Activated CD4-positive, alpha-beta T cell treated with anti-CD3 and anti-CD28 coated beads, Interleukin-2, amount 10 ng/mL, durations not matched to agents 24 days and 14 days (primary cell): Measurements from ENCODE around the gene CLCN1. TPM values are rescaled to one million over a fixed set of nuclear protein-coding genes. Genes with fewer than 3 reads are reported as not detected.
A peak's percentile ranks its signal among the peaks of the same experiment; 100 is the strongest.

ENCODE experiments used
- DNase-seq: peaks from one replicate; pipeline ENCODE4 v3.0.0; 2022
- H3K27ac Mint-ChIP-seq: one replicate; pipeline ENCODE4 v1.8.0; 2022; ENCODE audit warnings: mild to moderate bottlenecking, mixed read lengths
- H3K27me3 Mint-ChIP-seq: one replicate; pipeline ENCODE4 v1.8.0; 2022; ENCODE audit warnings: mixed read lengths
- H3K36me3 Mint-ChIP-seq: one replicate; pipeline ENCODE4 v1.8.0; 2022; ENCODE audit warnings: low read depth, mild to moderate bottlenecking, mixed read lengths
- H3K4me1 Mint-ChIP-seq: one replicate; pipeline ENCODE4 v1.8.0; 2021; ENCODE audit warnings: mixed read lengths
- H3K4me3 Mint-ChIP-seq: one replicate; pipeline ENCODE4 v1.8.0; 2022; ENCODE audit warnings: mild to moderate bottlenecking, moderate library complexity, mixed read lengths
- H3K9me3 Mint-ChIP-seq: one replicate; pipeline ENCODE4 v1.8.0; 2021; ENCODE audit warnings: mixed read lengths
- intact Hi-C: fragments of 100-400 bp; cut with micrococcal nuclease; formaldehyde crosslinking; loops from one replicate; pipeline ENCODE4 v1.15.1; 2023
- total RNA-seq: library from RNA; stranded (reverse); gene quantifications from 2 replicates; pipeline ENCODE4 v1.2.3, GENCODE V29; 2022

The CLCN1 gene
- total RNA-seq, 1 donor from 2014 or later = not detected

- Mint-ChIP-seq H3K27ac (no peak overlapping the region), H3K36me3 (peaks cover 92% of the 10 kb centered on the region), H3K27me3 (no peaks in the 10 kb centered on the region), H3K9me3 (no peaks in the 10 kb centered on the region), H3K4me1 (peaks cover 67% of the 10 kb centered on the region), H3K4me3 (no peak overlapping the region)
- intact Hi-C loops = loop anchor here (2.0 to 10.0 kb wide), 3 partner anchors 13 to 299 kb away; no protein-coding TSS in a partner anchor
- no peak for DNase-seq
Measured at GRCh38 chr7:143303733-143304132, 12.2 kb upstream of the CLCN1 start.

- H3K4me3 Mint-ChIP-seq = no peak overlapping the region
- intact Hi-C loops = loop anchor here (1.0 to 10.0 kb wide), 4 partner anchors 14 to 300 kb away; no protein-coding TSS in a partner anchor
- peaks cover 64% of the 10 kb centered on the region for H3K4me1 Mint-ChIP-seq
- H3K27me3 Mint-ChIP-seq = no peaks in the 10 kb centered on the region
- peaks cover 91% of the 10 kb centered on the region for H3K36me3 Mint-ChIP-seq
- H3K9me3 Mint-ChIP-seq = no peaks in the 10 kb centered on the region
- DNase-seq = no peak
- peak overlapping the region; percentile 38 for H3K27ac Mint-ChIP-seq
Measured at GRCh38 chr7:143304938-143305337, 11.0 kb upstream of the CLCN1 start.

GRCh38 chr7:143305423-143306070, 10.4 kb upstream of the CLCN1 start:
- intact Hi-C loops = loop anchor here (1.0 to 10.0 kb wide), 3 partner anchors 15 to 301 kb away; no protein-coding TSS in a partner anchor
- no peak overlapping the region for H3K4me3 Mint-ChIP-seq
- H3K4me1 Mint-ChIP-seq = peaks cover 64% of the 10 kb centered on the region
- DNase-seq = peak; percentile 90
- peaks cover 90% of the 10 kb centered on the region for H3K36me3 Mint-ChIP-seq
- no peaks in the 10 kb centered on the region for H3K27me3 Mint-ChIP-seq
- H3K9me3 Mint-ChIP-seq = no peaks in the 10 kb centered on the region
- H3K27ac Mint-ChIP-seq = peak overlapping the region; percentile 39

- intact Hi-C loops = loop anchor here (10.0 kb wide), 1 partner anchor 304 kb away; no protein-coding TSS in a partner anchor
- H3K27ac Mint-ChIP-seq = peak overlapping the region; percentile 34
- H3K36me3 Mint-ChIP-seq = peaks cover 74% of the 10 kb centered on the region
- DNase-seq = no peak
- peaks cover 1% of the 10 kb centered on the region for H3K9me3 Mint-ChIP-seq
- peaks cover 63% of the 10 kb centered on the region for H3K4me1 Mint-ChIP-seq
- no peak overlapping the region for H3K4me3 Mint-ChIP-seq
- H3K27me3 Mint-ChIP-seq = no peaks in the 10 kb centered on the region
Measured at GRCh38 chr7:143308632-143309031, 7.3 kb upstream of the CLCN1 start.

GRCh38 chr7:143314127-143314526, 1.8 kb upstream of the CLCN1 start:
- Mint-ChIP-seq H3K9me3 (peaks cover 7% of the 10 kb centered on the region), H3K4me1 (peaks cover 39% of the 10 kb centered on the region), H3K27me3 (peaks cover 6% of the 10 kb centered on the region), H3K36me3 (peaks cover 28% of the 10 kb centered on the region), H3K4me3 (no peak overlapping the region), H3K27ac (no peak overlapping the region)
- intact Hi-C loops = no loop called here
- DNase-seq = no peak

- H3K4me1 Mint-ChIP-seq = peaks cover 20% of the 10 kb centered on the region
- peaks cover 11% of the 10 kb centered on the region for H3K27me3 Mint-ChIP-seq
- H3K27ac Mint-ChIP-seq = no peak overlapping the region
- no peak for DNase-seq
- peaks cover 7% of the 10 kb centered on the region for H3K9me3 Mint-ChIP-seq
- intact Hi-C loops = no loop called here
- peaks cover 11% of the 10 kb centered on the region for H3K36me3 Mint-ChIP-seq
- no peak overlapping the region for H3K4me3 Mint-ChIP-seq
Measured at GRCh38 chr7:143316492-143316891, 581 bp downstream of the CLCN1 start.

- no peak overlapping the region for H3K27ac Mint-ChIP-seq
- H3K27me3 Mint-ChIP-seq = peaks cover 13% of the 10 kb centered on the region
- intact Hi-C loops = no loop called here
- H3K36me3 Mint-ChIP-seq = peaks cover 3% of the 10 kb centered on the region
- H3K4me1 Mint-ChIP-seq = peaks cover 15% of the 10 kb centered on the region
- no peak for DNase-seq
- peaks cover 6% of the 10 kb centered on the region for H3K9me3 Mint-ChIP-seq
- no peak overlapping the region for H3K4me3 Mint-ChIP-seq
Measured at GRCh38 chr7:143318661-143319060, 2.8 kb downstream of the CLCN1 start.

GRCh38 chr7:143320620-143321019, 4.7 kb downstream of the CLCN1 start:
- Mint-ChIP-seq H3K36me3 (no peaks in the 10 kb centered on the region), H3K27ac (no peak overlapping the region), H3K9me3 (no peaks in the 10 kb centered on the region), H3K4me1 (peaks cover 19% of the 10 kb centered on the region), H3K4me3 (no peak overlapping the region), H3K27me3 (peaks cover 13% of the 10 kb centered on the region)
- DNase-seq = no peak
- intact Hi-C loops = no loop called here

- no peak for DNase-seq
- no peak overlapping the region for H3K27ac Mint-ChIP-seq
- no peaks in the 10 kb centered on the region for H3K9me3 Mint-ChIP-seq
- H3K4me1 Mint-ChIP-seq = peaks cover 21% of the 10 kb centered on the region
- H3K27me3 Mint-ChIP-seq = peaks cover 13% of the 10 kb centered on the region
- no peaks in the 10 kb centered on the region for H3K36me3 Mint-ChIP-seq
- intact Hi-C loops = no loop called here
- no peak overlapping the region for H3K4me3 Mint-ChIP-seq
Measured at GRCh38 chr7:143321242-143321641, 5.3 kb downstream of the CLCN1 start.

GRCh38 chr7:143321734-143322133, 5.8 kb downstream of the CLCN1 start:
- intact Hi-C loops = no loop called here
- no peak for DNase-seq

GRCh38 chr7:143322760-143323633, 7.1 kb downstream of the CLCN1 start:
- intact Hi-C loops = no loop called here
- Mint-ChIP-seq H3K4me3 (no peak overlapping the region), H3K27me3 (peaks cover 9% of the 10 kb centered on the region), H3K36me3 (no peaks in the 10 kb centered on the region), H3K27ac (peak overlapping the region; percentile 29), H3K4me1 (peaks cover 17% of the 10 kb centered on the region), H3K9me3 (no peaks in the 10 kb centered on the region)
- DNase-seq = no peak

More at GRCh38 chr7:143321734-143322133, 5.8 kb downstream of the CLCN1 start:
- no peak overlapping the region for H3K27ac Mint-ChIP-seq
- no peak overlapping the region for H3K4me3 Mint-ChIP-seq
- H3K27me3 Mint-ChIP-seq = peaks cover 11% of the 10 kb centered on the region
- H3K4me1 Mint-ChIP-seq = peaks cover 20% of the 10 kb centered on the region
- H3K36me3 Mint-ChIP-seq = no peaks in the 10 kb centered on the region
- H3K9me3 Mint-ChIP-seq = no peaks in the 10 kb centered on the region

GRCh38 chr7:143323653-143324052, 7.7 kb downstream of the CLCN1 start:
- peak overlapping the region; percentile 29 for H3K27ac Mint-ChIP-seq
- H3K27me3 Mint-ChIP-seq = peaks cover 11% of the 10 kb centered on the region

GRCh38 chr7:143325240-143325639, 9.3 kb downstream of the CLCN1 start:
- Mint-ChIP-seq H3K4me1 (peaks cover 19% of the 10 kb centered on the region), H3K27me3 (peaks cover 9% of the 10 kb centered on the region), H3K9me3 (no peaks in the 10 kb centered on the region), H3K27ac (peak overlapping the region; percentile 62), H3K4me3 (peak overlapping the region; percentile 41), H3K36me3 (no peaks in the 10 kb centered on the region)
- DNase-seq = no peak
- intact Hi-C loops = no loop called here

More at GRCh38 chr7:143323653-143324052, 7.7 kb downstream of the CLCN1 start:
- intact Hi-C loops = no loop called here
- H3K9me3 Mint-ChIP-seq = no peaks in the 10 kb centered on the region
- peaks cover 19% of the 10 kb centered on the region for H3K4me1 Mint-ChIP-seq
- H3K36me3 Mint-ChIP-seq = no peaks in the 10 kb centered on the region
- H3K4me3 Mint-ChIP-seq = no peak overlapping the region
- DNase-seq = no peak

- no peaks in the 10 kb centered on the region for H3K36me3 Mint-ChIP-seq
- H3K27me3 Mint-ChIP-seq = peaks cover 10% of the 10 kb centered on the region
- no peak for DNase-seq
- no peaks in the 10 kb centered on the region for H3K9me3 Mint-ChIP-seq
- no peak overlapping the region for H3K27ac Mint-ChIP-seq
- peaks cover 17% of the 10 kb centered on the region for H3K4me1 Mint-ChIP-seq
- no peak overlapping the region for H3K4me3 Mint-ChIP-seq
- intact Hi-C loops = no loop called here
Measured at GRCh38 chr7:143327903-143328302, 12.0 kb downstream of the CLCN1 start.
